HL-60 (cell line): ENCODE results near the gene ACE2.

Source experiments
- DNase-seq, 2 experiments: peaks; one replicate each; pipeline ENCODE4 v3.0.0-alpha.2; 2010 to 2020; ENCODE audit warnings: low read depth in 1 of 2, low spot score in 1 of 2
- H3K27ac ChIP-seq: fragments of 250-450 bp; sonication (Bioruptor Pico); replicated peaks from 2 replicates; pipeline ENCODE4 v1.5.1; 2020; ENCODE audit warnings: mild to moderate bottlenecking, moderate library complexity
- H3K27me3 ChIP-seq: fragments of 250-450 bp; sonication (Bioruptor Pico); 2 replicates; pipeline ENCODE4 v1.5.1; 2021; ENCODE audit warnings: mild to moderate bottlenecking, moderate library complexity; ENCODE audit not compliant: insufficient read depth, poor library complexity, severe bottlenecking
- H3K4me3 ChIP-seq: replicated peaks from 2 replicates; pipeline ENCODE4 v1.5.1; 2011; ENCODE audit warnings: mild to moderate bottlenecking, control low read depth, low read length; ENCODE audit not compliant: insufficient read depth
- CTCF ChIP-seq: IDR thresholded peaks from one replicate; pipeline ENCODE4 v1.5.1; 2011; ENCODE audit warnings: low read length, control low read depth, inconsistent platforms; ENCODE audit not compliant: insufficient read depth
- GABPA ChIP-seq: IDR thresholded peaks from 2 replicates; pipeline ENCODE4 v1.6.1; 2012; ENCODE audit warnings: low read depth
- POLR2AphosphoS5 ChIP-seq: IDR thresholded peaks from 2 replicates; pipeline ENCODE4 v1.6.1; 2012; ENCODE audit warnings: low read depth
- REST ChIP-seq: IDR thresholded peaks from 2 replicates; pipeline ENCODE4 v1.6.1; 2012; ENCODE audit warnings: low read depth; ENCODE audit not compliant: insufficient replicate concordance
- SPI1 ChIP-seq: IDR thresholded peaks from 2 replicates; pipeline ENCODE4 v1.6.1; 2012; ENCODE audit warnings: low read depth, mild to moderate bottlenecking, borderline replicate concordance

Gene ACE2

DNA sequence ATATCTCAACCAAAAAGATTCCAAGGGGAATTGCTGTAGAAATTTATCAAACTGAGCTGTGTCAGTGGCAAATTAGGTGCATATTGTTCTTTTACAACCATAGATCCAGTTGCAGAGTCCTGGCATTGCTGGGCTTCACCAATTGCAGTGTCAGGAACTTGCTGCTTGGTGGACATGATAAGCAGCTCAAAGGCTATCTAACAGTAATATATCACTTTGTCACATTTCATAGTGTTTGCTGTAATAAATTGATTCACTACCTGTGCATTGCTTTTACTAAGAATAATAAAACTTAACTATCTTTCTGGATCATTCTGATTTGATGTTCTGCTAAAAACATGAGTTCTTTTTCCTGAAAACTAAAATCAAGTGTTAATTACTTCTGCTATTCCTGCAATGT, 30.9 kb upstream of the ACE2 start:
- DNase-seq, result no peak
- TF ChIP-seq GABPA (no peak), REST (no peak), CTCF (no peak), POLR2AphosphoS5 (no peak), SPI1 (no peak)
- H3K27me3 ChIP-seq, result peaks cover 3% of the 10 kb centered on the region
- H3K4me3 ChIP-seq, result no peak overlapping the region
- H3K27ac ChIP-seq, result no peak overlapping the region

GRCh38 chrX:15623054-15623453, 22.3 kb upstream of the ACE2 start:
- H3K27ac ChIP-seq, result no peak overlapping the region

More at GRCh38 chrX:15623054-15623453, 22.3 kb upstream of the ACE2 start:
- no peak for DNase-seq
- no peak for TF ChIP-seq CTCF
- TF ChIP-seq GABPA, result no peak
- no peak for TF ChIP-seq REST
- TF ChIP-seq SPI1, result no peak
- no peak for TF ChIP-seq POLR2AphosphoS5
- no peak overlapping the region for H3K4me3 ChIP-seq
- H3K27me3 ChIP-seq, result no peaks in the 10 kb centered on the region
